ENCODE results near the gene EYS.

The EYS gene

DNA sequence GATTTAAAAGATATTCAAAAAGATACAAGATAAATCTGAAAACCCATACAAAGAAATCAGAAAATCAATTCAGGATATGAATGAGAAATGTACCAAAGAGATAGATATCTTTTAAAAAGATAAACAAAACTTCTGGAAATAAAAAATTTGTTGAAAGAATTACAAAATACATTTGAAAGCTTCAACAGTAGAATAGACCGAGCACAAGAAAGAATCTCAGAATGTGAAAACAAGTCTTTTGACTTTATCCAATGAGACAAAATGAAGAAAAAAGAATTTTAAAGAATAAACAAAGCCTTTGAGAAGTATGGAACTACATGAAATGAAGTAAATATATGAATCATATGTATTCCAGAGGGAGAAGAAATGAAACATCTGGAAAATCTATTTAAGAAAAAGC is 1011.0 kb downstream of the EYS start:
- no peak for DNase-seq

DNA sequence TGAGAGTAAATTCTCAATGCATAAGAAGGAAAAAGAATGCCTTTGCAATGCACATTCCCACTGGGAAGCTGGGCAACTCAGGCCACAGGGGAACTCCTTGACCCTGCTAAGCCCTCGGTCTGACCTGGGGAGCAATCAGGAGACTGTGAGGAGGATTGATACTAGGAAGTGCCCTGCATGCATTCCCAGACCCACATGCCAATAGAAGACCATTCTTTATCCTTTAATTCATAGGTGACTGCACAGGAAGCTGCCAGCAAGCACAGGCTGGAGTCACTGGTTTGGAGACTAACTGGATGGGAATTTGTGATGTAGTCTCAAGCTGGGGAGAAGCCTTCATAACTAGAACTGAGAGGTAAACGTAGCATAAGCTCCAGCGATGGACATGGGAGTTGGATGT is 1012.7 kb downstream of the EYS start:
- DNase-seq: no peak

DNA sequence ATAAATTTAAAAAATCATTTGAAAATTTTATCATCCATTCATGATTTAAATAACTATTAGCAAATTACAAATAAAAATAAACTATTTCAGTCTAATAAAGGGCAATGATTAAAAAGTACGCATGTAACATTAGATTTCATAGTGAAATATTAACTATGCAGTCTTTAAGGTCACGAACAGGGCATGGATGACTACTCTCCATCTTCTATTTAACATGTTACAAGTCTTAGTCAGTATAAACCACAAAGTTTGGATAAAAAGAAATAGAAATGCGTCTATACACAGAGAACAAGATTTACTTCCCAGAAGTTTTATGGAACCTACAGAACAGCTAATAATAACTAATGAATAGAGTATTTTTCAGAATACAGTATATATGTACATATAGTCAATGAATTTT is 1016.0 kb downstream of the EYS start:
- DNase-seq: no peak

DNA sequence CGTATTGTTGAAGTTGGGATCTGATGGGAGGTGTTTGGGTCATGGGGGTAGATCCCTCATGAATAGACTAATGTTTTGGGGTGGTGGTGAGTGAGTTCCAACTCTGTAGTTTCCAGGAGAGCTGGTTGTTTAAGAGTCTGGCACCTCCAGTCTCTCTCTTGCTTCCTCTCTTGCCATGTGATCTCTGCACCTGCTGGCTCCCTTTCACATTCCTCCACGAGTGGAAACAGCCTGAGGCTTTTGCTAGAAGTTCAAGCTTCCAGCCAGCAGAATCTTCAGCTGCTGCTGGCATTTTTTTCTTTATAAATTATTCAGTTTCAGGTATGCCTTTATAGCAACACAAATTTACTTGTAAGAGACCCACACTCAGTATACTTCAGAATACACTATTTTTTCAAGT is 1021.6 kb downstream of the EYS start:
- no peak for DNase-seq

DNA sequence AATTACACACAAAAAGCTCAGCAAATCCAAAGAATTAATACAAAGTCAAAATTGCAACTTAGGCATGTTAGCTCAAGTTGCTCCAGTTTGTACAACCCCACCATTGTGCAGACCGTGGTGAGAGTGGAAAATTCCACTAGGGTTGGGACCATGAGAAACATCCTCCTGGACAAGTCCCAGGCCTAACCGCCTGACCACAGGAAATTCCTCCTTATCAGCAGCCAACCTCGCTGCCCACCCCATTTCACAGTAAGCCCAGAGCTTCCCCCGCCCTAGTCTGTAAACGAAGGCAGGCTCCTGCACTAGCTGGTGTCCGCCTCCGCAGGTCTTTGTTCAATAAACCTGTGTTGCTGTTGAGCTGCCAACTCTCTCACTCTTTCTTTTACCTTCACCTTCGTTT is 1023.3 kb downstream of the EYS start:
- no peak for DNase-seq

DNA sequence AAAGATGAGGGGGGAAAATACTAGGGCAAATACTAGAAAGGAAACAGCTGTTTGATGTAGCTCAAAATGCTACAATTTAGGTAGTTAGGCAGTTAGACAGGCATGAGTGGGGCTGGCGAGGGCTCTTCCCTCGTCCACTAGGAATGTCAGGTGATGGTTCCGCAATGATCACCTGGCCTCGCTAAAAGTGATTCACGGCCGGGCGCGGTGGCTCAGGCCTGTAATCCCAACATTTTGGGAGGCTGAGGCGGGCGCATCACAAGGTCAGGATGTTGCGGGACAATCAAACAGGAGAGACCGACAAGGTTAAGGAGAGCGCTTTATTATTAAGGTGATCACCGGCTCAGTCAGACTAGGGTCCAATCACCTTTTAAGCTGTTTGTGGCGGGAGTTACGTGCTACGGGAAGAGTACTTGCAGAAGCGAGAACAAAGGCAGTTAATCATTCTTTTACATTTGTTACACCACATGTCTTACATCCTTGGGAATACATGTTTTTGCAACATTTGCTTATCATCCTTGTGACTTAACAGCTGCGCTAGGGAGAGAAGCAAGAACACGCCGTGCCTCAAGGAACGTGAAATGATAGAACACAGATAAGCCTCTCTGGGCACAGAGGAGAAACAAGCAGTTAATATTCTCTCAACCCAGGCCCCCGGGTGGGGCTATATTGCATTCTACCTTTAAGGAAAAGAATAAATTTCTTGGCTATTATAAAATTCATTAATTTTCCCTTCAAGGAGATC is 1025.4 kb downstream of the EYS start:
- DNase-seq: no peak

DNA sequence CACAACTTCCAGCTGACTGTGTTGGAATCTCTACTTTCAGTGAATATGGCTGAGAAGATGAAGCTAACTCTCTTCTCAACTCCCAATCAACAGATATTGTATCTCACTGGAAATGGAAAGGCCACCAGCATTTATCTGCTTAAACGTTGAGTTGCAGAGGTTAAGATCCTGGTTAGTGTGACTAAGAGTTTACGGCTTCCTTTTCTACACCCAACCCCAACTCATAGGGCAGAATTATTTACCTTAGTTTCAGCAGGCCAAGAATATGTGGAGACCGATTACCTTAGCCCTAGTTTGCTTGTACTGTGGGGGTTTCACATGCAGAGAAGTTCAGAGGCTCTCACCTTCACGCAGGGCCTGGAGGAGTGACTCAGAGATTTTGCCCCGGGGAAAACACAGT is 1026.6 kb downstream of the EYS start:
- no peak for DNase-seq

DNA sequence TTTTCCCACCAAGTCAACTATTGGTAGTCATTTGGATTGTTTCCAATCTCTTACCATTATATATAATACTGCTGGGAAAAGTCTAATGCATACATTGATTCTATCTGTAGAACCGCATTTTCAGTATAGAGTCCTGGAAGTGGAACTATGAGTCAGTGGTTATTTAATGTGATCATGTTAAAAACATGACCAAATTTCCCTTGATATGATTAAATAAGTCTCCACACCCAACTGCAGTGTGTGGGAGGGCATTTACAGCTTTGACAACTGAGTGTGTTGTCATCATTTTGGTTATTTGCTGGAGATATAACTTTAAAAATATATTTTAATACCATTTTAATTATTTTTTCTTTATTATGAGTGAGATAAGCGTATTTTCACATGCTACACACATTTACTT is 1027.6 kb downstream of the EYS start:
- no peak for DNase-seq

DNA sequence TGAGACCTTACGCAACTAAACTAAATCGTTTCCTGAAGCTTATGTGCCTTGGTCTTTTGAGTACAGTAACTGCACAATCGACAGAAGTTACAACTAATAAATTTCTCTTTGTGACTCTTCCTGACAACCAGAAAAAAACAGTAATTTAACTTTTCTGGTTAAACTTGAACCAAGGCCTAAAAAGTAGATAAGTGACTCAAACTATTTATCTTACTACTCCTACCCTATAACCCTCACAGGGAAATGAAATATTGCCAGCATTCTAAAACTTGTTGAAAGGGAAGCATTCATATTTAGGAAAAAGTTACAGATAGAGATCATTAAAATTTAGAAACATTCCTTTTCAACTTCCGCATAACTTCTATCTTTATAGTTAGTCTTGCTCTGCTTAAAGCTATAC is 1034.4 kb downstream of the EYS start:
- DNase-seq: no peak

DNA sequence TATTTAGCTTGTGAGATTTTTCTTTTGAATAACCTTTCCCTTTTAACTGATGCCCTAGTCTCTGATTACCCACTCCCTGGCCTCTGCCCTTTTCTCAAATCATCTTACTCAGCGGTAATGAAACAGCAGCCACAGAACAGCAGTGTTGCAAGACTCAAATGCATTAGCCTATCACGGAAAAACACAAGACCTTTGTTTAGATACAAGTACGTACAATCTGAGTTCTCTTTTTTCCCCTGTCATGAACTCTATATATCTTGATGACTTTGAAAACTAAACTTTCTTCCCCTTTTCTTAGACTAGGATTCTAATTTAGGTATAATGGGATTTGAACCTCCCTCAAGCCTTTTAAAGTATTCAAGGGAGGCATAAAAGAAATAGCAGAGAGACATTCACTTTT is 1034.9 kb downstream of the EYS start:
- DNase-seq: no peak

DNA sequence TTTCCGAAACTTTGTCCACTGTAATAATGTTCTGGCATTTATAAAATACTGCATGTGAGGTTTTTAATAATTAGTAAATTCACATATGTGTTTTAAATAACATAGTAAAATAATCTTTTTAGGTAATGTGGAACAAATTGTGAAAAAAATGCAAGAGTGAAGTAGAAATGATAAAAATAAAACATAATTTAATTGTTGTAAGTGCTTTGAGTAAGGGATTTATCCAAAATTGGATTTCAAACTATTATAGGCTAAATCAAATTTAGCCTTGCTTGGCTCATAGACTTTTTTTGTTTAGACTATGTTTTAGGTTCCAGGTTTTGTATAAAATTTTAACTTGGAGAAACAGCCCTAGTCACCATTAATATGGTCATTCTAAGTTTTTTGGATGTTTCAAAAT is 1041.9 kb downstream of the EYS start:
- no peak for DNase-seq

DNA sequence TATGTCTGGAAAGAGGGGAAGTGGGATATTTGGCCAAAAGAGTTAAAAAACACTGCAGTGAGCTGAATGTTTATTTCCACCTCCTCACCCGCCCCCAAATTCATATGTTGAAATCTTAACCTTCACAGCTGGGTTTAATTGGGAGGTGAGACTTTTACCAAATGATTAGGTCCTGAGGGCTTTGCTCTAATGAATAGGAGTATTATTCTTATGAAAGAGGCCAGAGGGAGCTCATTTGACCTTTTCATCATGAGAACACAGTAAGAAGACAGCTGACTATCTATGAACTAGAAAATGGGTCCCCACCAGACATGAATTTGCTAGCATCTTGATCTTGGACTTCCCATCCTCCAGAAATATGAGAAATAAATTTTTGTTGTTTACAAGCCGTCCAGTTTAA is 1042.5 kb downstream of the EYS start:
- DNase-seq: no peak

DNA sequence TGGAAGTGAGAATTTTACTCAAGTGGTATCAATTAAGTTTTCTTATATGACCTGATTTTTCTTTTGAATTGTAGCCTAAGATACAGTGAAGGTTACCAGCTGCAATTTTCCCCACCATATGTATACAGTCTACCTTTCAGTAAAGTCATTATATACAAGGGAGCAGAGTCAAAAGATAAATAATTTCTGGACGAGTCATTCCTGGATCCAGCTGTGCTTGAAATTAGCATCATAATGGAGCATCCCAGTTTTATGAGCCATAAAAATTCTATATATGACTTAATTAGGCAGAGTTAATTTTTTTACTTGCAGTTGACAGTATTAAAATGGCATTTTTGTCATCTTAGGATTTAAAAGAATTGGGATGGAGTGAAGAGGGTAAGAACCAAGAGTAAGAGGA is 1063.0 kb downstream of the EYS start:
- no peak for DNase-seq

DNA sequence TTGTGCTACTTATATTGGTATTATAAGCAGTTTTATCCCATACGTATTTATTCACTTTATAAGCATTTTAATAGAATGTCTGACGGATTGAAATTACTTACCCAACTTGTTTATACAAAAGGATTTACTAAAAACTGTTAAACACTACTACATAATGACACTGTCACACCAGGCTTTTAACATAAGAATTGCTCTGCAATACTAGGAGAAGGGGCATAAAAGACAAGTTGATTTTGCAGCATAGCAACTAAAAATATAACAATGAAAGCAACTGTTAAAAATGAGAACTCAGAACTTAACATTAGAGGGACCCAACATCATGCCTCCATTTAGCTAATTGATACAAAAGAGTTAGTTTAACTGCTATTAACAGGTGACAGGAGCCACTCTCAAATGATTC is 1076.1 kb downstream of the EYS start:
- no peak for DNase-seq

DNA sequence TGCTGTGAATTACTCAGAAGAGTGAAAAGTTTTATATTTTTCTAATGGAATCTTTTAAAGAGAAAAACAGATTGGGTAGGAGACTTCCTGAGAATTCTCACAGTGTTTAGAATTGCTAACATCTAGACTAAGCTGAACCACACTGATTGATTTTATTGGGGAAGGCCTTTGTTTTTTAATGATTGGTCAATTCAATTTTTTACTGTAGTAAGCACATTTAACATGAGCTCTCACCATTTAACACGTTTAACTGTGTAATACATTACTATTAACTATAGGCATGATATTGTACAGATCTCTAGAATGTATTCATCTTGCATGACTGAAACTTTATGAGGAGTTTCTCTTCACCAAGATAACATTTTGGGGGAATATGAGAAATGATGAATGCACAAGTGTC is 1084.1 kb downstream of the EYS start:
- DNase-seq: no peak

DNA sequence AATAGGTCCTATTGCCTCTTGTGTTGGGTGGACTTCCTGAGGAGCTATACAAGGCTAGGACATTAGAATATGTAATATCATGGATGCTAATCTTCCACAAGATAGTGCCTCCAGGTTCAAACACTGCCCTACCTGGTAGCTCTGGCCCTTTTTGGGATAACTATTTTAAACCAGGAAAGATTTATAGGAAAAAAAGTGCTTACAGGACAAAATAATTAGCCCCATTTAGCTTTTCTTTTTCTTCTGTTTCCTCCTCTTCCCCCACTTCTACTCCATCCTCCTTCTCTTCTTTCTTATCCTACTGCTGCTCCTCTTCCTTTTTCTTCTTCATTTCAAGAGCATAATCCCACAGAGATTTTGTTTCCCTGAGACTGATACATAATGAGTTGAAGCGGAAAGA is 1104.0 kb downstream of the EYS start:
- DNase-seq: no peak

DNA sequence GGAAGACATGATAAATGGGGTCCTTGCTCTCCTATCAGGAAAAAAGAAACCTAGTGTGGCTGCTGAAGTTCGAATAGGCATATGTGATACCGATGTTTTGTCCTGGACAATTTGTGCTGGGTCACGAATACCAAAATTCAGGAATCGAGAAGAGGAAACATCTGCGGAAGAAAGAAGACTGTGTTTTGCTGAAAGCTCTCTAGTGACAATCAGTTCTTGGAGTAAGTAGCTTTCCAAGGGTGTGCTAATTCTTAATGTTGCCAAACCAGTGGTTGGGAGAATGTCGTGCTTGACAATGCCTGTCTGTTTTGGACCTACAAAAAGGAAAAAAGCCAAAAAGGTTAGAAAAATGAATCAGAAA is 1115.4 kb downstream of the EYS start:
- no peak for DNase-seq

DNA sequence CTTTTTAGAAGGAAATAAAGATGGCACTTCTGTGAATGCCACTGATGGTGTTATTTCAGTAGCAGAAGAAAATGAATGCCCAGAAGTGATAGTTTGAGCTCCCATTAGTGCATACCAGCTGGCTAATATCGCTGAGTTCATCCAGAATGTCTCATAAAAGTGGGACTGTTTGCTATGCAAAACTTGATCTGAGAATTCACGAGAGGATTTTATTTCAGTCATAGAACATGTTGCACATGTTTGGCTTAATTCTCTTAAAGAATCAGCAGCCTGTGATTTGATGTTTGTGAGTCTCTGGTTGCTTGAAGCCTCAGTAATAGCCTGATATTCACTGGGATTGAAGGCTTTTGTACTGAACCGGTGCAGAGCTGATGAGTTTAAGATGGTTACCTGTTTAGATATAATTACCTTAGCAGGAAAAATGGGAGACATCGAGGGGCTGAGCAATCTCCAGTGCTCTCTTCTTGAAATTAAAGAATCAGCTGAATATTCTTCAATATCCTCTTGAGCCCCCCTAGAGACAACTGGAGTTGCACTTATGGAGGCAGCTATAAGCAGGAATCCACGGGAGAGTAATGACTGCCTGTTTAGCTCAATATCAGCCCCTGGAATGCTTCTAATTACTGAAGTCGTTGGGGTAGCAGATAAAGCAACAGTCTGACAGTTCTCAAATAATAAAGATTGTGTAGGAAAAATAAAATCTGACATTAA is 1115.9 kb downstream of the EYS start:
- no peak for DNase-seq

DNA sequence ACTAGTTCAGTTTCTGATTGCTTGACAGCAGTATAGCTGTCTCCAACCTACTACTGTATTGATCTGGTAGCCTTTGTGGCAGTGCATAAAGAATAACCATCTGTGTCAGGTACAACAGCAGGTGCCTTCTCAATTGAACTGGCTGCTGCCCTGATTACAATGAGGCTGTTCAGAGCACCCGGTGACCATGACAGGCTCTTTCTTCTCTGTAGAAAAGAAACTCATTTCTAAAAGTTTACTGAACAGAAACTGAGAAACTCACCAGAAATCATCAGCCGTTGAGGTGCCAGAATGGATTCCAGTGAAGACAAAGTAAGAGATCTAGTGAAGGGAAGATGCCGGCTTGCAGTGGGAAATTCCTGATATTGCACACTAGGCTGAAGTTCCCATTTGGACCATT is 1117.1 kb downstream of the EYS start:
- DNase-seq: no peak

DNA sequence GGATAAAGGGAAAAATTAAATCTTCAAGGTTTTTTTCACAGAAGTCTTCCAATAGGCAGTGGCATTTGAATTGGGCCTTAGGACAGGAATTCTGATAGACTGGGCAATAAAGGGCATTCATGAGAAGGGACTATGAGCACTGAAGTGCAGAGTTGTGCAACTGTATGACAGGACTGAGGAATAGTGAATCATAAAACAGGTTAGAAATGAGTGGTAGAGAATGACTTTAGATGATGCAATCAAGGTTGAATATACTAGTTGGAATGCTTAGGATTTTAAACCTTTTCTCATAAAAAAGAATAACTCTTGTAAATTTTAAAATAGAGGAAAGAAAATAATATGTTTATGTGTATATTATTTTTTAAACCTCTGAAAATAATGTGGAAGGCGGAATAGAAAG is 1126.7 kb downstream of the EYS start:
- DNase-seq: no peak

DNA sequence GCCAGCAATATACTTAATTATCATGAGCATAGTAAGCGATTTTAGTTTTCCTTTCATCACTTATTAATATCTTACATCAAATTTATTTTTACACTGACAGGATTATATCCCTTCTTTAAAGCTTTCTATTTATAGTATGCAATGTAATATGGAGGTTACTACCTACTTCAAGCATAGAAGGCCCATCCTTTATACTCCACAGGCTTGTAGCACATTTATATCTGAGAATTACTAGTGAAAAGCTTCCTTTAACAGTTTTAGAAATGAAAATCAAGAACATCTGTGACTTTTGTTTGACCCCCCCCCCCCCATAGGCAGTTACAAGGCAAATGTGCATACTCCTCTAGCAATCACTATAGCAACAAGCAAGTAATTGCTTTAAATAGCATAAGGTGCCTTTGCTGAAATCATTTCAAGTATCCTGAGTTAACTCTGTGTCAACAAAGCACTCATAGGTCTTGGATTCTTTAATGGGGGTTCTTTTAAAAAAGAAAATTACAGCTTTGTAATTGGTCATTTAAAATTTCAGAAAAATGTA is 1153.7 kb downstream of the EYS start:
- no peak for DNase-seq

DNA sequence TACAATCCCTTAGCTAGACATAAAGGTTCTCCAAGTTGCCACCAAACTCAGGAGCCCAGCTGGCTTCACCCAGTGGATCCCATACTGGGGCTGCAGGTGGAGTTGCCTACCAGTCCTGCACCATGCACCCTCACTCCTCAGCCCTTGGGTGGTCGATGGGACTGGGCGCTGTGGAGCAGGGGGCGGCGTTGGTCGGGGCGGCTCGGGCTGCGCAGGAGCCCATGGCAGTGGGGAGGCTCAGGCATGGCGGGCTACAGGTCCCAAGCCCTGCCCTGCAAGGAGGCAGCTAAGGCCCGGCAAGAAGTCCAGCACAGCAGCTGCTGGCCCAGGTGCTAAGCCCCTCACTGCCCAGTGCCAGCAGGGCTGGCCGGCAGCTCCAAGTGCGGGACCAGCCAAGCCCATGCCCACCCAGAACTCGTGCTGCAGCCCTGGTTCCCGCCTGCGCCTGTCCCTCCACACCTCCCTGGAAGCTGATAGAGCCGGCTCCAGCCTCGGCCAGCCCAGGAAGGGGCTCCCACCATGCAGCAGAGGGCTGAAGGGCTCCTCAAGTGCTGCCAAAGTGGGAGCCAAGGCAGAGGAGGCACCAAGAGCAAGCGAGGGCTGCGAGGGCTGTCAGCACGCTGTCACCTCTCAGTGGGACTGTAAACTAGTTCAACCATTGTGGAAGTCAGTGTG is 1159.3 kb downstream of the EYS start:
- DNase-seq: no peak

DNA sequence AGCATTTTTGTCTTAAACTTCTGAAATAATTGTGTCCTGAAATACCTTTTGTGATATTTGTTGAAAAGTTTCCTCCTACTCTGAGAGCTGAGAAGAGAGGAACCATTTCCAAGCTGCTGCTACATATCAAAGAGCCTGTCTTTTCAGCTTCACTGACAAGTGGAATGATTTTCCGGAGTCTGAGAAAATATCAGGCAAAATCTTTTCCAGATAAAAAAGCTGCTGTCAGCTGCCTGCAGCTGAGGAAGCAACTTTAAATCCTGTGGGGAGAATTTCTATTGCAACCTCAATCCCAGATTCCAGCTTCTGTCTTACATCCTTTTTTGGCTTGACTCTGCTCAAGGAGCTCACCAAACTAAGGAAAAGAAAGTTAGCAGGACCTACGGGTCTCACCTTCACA is 1167.1 kb downstream of the EYS start:
- DNase-seq: no peak

DNA sequence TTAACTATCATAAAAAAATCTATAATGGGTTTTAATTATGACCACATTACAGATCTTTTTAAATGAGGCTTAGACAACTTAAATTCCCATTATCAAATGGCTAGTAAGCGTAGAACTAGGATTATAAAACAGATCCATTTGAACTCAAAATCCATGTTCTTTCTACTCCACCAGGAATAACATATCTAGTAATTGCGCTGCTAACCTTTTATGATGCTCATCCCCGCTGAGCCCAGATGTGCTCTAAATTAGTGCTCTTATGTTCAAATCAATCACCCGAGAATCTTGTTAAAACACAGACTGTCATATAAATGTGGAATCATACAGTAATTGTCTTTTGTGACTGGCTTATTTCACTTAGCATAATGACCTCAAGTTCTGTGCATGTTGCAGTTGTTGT is 1168.3 kb downstream of the EYS start:
- no peak for DNase-seq
